Fibroblast of the aortic adventitia (primary cell): Measurements from ENCODE around the gene HARBI1. TPM values are rescaled to one million over a fixed set of nuclear protein-coding genes. Genes with fewer than 3 reads are reported as not detected.

Source experiments
- DNase-seq: peaks from one replicate; pipeline ENCODE4 v3.0.0-alpha.2; 2010; ENCODE audit warnings: low read depth
- H3K4me3 ChIP-seq: 2 replicates; pipeline ENCODE4 v1.5.1; 2011; ENCODE audit warnings: low read depth, mild to moderate bottlenecking, control low read depth, low read length, moderate library complexity
- CTCF ChIP-seq: IDR thresholded peaks from 2 replicates; pipeline ENCODE4 v1.5.1; 2011; ENCODE audit warnings: mild to moderate bottlenecking, low read length, control low read depth, inconsistent platforms; ENCODE audit not compliant: insufficient read depth
- total RNA-seq: library from RNA; depleted of rRNA; stranded (reverse); fragments of >200 nt; gene quantifications from 2 replicates; pipeline ENCODE4 v1.2.3, GENCODE V29; 2012; ENCODE audit warnings: low replicate concordance

Gene HARBI1, protein sequence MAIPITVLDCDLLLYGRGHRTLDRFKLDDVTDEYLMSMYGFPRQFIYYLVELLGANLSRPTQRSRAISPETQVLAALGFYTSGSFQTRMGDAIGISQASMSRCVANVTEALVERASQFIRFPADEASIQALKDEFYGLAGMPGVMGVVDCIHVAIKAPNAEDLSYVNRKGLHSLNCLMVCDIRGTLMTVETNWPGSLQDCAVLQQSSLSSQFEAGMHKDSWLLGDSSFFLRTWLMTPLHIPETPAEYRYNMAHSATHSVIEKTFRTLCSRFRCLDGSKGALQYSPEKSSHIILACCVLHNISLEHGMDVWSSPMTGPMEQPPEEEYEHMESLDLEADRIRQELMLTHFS
- total RNA-seq, result 4.3 and 4.5 TPM in 2 replicates

DNA sequence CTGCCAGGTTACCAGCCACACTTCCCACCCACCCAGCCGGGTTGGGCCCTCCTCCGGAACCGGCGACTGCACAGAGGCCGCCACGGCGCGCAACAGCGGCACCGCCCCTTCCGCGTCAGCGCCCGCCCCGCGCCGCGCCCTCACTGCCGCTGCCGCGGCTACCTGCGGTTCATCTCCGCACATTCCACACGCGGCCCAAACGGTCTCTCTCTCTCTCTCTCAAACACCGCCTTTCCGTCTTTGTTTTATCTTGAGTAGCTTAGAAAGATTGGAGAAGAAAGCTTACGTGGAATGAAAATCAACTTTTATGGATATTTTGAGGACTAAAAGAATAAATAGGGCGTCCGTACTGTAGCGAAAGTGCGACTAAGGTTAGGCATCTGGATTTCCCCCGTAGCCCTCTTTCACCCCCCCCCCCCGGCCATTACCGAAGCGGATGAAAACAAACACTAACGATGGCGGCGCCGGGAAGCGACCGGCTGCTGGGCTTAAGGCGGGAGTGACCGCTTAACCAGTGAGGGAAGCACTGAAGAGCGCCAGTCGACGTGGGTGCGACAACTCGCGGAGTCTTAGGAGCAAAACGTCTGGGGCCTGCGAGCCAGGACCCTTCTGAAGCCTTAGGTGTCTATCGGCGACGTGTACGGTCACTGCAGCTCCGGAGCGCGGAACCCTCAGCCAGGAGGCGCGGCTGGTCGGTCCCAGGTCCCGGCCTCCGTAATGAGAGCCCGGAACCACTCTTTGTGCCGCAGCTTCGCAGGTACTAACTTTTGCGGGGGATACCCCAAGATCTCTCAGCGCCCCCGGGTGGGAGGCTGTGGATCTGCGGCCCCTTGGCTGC lies at the start of gene HARBI1, which contains the start of gene ATG13:
TSS of gene HARBI1 (minus strand) at position 94 of the 838 bp plus-strand sequence. CDS start 990 bp downstream, outside the sequence.
TSS of gene ATG13 (plus strand) at position 420 of the 838 bp plus-strand sequence. CDS start 26,739 bp downstream, outside the sequence.
- peak; percentile 89 for DNase-seq
- peak; percentile 89 for TF ChIP-seq CTCF
- H3K4me3 ChIP-seq, result peak within 1 kb of the TSS; percentile 98

DNA sequence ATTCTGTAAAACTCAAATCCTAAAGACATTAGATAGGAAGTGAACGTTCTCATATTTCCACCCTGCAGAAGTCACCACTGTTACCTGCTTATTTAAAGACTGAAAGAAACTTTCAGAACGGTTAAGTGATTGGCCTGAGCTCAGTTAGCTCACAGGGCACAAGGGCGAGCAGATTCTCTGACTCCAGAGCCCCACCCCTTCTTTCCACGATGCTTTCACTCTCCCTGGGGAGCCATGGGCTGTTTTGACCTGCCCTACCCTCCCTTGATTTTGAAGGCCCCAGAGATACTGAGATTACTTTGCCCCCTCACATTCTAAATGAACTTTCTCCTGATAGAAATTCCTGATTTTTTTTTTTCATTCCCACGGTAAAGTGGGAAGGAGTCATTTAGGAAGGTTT lies 49.5 kb upstream of the HARBI1 start:
- DNase-seq, result peak; percentile 31
- no peak for TF ChIP-seq CTCF
- H3K4me3 ChIP-seq, result no peak overlapping the region

DNA sequence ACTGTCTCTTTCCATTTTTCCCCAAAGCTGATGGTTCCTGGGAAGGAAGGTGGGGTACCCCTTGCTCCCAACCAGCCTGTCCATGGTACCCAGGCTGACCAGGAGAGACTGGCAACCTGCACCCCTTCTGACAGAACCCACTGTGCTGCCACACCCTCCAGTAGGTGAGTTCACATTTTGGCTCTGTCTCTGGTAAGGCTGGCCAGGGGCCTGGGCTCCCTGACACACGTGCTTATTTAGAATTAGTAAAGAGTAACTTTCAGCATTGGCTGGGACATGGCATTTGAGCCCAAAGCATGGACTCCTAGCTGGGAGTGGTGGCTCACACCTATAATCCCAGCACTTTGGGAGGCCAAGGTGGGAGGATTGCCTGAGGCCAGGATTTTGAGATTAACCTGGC lies 48.3 kb upstream of the HARBI1 start:
- H3K4me3 ChIP-seq, result no peak overlapping the region
- no peak for DNase-seq
- TF ChIP-seq CTCF, result no peak

DNA sequence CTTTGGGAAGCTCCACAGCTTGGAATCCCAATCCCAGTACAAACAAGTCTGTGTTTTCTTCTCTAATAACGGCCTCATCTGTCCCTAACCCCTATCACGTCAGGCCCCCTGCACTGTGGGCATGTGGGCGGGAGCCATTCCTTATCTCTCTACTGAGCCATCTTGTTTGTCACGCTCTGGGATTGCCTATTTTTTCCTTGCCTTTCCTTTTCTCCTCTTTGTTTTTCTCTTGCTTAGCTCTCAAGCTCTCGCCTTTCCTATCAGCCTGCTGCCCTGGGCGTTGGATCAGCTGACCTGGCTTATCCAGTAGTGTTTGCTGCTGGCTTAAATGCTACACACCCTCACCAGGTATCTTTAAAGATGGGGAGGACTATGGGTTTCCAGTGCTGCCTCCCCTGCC lies 47.6 kb upstream of the HARBI1 start:
- TF ChIP-seq CTCF, result no peak
- DNase-seq, result no peak
- no peak overlapping the region for H3K4me3 ChIP-seq

GRCh38 chr11:46663277-46663940 lies 46.4 kb upstream of the HARBI1 start:
- no peak for TF ChIP-seq CTCF
- peak; percentile 30 for DNase-seq
- H3K4me3 ChIP-seq, result no peak overlapping the region

GRCh38 chr11:46662366-46662765 lies 45.3 kb upstream of the HARBI1 start:
- no peak overlapping the region for H3K4me3 ChIP-seq
- DNase-seq, result no peak
- no peak for TF ChIP-seq CTCF
